HT1080 (cell line): ENCODE measurements around the gene NIPA2. TPM values are rescaled to one million over a fixed set of nuclear protein-coding genes. Genes with fewer than 3 reads are reported as not detected.
A peak's percentile ranks its signal among the peaks of the same experiment; 100 is the strongest.

Source experiments
- DNase-seq: peaks from one replicate; pipeline ENCODE4 v3.0.0-alpha.2; 2015; ENCODE audit warnings: low read depth
- total RNA-seq: library from RNA; depleted of rRNA; stranded (reverse); fragments of >200 nt; shearing (Covaris generic); gene quantifications from 2 replicates; pipeline ENCODE4 v1.2.3, GENCODE V29; 2014

Gene NIPA2
- total RNA-seq, 1 experiment from 2014 or later: 150 TPM

DNA sequence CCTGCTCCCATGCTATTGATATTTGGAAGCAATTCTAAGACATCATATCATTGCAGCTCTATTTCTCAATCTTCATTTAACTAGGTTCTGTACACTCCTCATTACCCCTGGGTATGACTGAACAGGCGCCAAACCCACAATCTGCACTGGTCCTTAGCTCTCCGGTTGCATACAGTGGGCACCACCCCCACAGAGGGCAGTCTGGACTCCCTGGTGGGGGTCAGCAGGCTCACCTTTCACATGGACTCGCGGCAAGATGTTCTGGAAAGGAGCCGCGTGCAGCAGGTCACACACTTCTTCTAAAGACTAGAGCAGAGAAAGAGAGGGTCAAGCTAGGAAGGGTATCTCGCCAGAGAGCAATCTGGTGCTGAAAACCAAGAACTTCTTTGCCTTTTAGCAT is 36.5 kb downstream of the NIPA2 start:
- DNase-seq: no peak

DNA sequence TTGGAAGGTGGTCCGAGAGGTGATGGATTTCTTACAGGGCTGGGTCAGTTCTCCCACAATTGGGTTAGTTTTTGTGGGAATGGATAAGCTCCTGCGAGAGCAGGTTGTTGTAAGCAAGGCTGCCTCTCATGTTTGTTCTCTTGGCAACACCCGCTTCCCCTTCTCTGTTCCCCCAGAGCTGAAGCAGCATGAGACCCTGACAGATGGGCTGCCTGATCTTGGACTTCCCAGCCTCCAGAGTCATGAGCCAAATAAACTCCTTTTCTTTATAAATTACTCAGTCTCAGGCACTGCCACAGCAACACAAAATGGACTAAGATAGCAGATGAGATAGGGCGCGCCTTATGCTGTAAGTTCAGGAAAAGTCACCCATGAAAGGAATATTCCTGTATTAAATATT is 38.7 kb downstream of the NIPA2 start:
- no peak for DNase-seq

DNA sequence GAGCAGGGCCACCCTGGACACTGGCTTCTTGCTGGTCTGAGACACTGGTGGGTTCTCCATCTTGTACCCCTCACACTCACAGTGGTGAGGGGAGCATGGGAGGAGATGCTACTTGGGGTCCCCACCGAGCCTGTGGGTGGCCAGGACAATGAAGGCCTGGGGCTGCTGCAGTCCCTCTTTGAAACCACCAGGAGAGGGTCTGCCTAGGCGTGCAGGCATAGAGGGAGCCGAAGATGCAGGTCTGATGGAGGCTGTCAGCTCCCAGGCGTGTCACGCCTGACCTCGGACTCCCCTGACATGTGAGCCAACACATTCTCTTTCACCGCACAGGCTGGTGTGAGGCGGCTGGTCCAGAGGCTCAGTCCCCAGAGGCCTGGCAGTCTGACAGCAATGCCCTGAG is 39.1 kb downstream of the NIPA2 start:
- no peak for DNase-seq

DNA sequence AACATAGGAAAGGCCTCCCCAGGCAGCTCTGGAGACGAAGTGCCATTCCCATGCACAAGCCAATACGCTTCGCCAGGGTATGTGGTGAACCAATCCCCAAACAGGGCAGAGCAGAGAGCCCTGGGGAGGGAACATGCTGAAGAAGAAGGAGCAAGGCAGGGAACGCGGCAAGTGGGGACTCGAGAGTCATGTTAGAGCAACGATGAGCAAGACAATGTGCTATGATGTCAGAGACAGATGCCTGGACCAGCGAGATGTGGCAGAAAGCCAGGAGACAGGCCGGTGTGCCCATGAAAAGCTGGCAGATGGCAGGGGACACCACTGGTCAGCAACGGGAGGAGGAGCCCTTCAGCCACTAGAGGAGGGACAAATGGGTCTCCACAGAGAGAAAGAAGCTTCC is 39.6 kb downstream of the NIPA2 start:
- DNase-seq: no peak

DNA sequence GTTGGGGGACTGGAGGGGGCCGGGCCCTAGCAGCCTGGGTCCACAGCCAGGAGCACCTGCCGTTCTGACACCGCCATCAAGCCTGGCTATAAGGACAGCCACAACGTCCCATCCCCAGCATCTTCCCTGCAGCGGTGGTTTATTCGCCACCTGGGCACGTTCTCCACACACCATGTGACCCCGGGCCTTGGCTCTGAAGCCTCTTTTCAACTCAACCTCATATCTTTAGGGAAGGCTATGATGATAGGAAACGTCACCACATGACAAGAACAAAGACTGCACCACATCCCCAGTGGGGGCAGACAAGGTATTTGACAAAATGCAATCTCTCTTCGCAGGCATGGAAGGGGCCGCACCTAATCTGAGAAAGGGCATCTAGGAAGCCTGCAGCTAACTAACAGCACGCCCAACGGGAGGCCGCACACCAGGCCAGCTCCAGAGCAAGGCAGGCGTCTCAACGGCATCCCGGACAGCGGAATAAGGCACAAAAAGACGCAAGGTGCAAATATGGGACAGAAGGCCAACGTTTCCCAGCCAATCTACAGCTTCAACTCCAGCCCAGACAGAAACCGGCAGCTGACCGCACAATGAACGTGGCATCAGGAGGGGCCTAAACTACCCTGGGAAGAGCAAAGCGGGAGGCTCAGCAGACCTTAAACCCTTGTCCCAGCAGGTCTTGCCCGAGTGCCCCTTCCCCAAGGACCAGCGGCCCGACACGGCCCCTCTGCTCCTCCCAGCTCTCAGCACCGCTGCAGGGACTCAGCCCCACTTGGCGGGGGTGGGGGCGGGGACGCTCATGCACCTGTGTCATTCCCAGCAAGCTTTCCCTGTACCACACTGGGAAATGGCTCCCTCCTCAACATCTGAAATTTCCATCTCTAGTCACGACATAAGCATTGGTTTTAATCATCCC is 41.9 kb downstream of the NIPA2 start:
- no peak for DNase-seq

DNA sequence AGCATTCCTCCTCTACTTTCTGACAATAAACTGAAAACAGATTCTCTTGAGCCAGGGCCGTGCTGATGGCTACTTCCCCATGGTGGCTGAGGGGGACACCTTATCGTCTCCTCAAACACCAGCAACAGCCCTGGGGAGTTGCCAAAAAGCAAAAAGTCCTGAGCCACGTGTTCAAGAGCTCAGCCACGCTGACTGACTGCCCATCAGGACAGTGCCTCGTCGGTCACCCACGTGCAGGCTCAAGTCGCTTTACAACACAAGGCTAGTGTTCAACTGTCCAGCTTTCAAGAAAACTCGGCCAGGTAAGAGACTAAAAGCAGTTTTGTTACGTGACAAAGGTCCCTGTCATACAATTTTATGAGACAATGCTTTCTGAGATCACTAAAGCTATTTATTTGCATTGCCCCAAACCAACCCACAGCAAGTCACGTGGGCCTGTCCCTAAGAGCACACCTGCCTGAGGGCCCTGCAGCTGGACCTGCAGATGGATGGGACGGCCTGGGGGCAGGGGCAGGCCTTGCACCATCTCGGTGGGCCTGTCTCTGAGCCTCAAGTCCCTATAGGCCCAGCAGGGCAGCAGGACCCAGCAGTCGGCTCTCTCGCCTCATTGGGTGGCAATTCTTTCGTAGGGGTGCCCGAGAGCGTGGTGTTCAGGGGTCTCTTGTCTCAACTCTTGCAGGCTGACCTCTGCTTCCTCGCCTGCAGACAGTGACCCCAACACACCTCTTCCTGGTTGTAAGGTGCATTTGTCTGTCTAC is 42.7 kb downstream of the NIPA2 start:
- no peak for DNase-seq

DNA sequence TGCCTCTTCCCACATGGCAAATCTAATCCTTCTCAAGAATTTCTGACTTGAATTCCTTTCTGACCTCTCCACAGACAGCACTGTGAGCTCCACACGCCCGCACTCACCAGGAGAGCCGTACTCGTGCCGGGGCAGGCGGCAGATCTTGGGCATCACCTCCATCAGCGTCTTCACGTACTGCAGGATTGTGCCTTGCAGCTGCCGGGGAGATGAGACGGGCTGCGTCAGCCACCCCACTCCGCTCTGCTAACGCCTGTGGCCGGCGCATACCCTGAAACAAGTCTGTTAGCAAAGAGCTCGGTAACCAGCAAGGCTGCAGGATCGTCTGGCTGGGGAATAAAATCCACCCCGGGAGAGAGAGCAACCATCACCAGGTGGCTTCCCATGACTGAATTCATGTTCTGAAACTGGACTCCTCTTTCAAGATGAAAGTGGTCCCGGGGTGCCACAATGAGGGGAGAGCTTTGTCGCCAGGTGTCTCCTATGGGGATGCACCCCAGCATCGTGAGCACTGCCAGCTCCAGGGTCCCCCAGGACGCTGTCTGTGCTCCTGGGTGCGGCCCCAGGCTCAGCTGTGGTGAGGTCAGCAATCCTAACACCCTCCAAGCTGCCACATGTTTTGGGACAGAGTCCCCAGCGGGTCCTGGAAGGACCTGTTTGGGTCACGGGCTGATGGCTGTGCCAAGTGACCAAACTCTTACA is 43.4 kb downstream of the NIPA2 start:
- no peak for DNase-seq

DNA sequence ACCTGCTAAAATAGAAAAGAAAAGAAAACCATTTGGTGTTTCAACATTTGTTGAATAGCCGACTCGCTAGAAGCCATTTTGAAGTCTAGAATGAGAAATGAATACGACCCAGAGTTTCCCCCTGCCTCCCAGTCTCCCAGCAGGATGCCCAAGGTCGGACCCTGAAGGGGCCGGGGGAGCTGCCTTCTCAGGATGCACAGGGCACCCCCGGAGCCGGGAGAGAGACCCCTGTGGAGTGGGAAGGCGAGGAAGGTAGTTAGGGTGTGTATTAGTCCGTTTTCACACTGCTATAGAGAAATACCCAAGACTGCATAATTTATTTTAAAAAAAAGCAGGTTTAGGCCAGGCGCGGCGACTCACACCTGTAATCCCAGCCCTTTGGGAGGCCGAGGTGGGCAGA is 44.7 kb downstream of the NIPA2 start:
- DNase-seq: no peak

DNA sequence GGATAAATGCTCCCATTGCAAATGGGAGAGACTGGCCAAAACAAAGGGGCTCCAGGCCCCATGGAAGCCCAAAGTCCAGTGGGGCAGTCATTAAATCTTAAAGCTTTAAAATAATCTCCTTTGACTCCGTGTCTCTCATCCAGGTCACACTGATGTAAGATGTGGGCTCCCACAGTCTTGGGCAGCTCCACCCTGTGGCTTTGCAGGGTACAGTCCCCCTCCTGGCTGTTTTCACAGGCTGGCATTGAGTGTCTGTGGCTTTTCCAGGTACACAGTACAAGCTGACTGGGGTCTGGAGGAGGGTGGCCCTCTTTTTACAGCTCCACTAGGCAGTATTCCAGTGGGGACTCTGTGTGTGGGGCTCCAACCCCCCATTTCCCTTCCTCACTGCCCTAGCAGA is 45.9 kb downstream of the NIPA2 start:
- DNase-seq: no peak

DNA sequence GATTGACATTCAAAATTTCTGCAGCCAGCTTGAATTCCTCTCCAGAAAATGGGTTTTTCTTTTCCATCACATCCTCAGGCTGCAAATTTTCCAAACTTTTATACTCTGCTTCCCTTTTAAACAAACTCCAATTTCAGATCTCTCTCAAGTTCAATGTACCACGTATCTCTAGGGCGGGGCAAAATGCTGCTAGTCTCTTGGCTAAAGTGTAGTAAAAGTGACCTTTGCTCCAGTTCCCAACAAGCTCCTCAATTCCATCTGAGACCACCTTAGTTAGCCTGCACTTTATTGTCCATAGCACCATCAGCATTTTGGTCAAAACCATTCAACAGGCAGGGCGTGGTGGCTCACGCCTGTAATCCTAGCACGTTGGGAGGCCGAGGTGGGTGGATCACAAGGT is 46.7 kb downstream of the NIPA2 start:
- no peak for DNase-seq

DNA sequence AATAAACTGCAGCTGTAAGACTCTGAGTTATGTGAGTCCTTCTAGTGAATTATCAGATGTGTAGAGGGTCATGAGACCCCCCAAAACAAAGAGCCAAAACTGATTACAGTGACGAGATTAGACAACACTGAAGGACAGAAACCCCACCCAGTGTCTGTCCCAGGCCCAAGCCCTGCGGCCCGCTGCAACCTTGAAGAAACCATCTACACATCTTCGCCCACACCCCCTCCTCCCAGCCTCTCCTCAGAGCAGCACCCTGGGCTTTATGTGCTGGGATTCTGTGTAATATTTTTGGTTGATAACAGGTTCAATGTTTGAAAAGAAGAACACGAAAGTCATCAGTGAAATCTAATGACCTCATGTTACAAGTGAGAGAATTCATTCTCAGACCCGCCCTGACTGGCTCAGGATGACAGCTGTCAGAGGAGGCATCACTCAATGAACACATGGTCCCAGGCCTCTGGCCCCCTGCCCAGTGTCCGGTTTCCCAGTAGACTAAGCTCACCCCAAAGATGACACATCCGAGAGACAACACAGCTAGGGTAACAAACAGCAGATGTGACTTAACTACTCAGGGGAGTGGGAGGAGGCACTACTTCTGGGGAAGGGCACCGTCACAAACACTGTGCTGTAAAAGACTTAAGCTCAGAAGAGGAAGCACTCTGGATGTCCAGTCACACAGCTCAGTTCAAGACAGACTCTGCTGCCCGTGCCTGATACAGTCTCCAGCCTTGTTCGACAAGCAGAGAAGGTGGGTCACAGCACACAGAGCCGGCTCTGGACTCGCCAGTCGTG is 48.9 kb downstream of the NIPA2 start:
- DNase-seq: peak; percentile 83

DNA sequence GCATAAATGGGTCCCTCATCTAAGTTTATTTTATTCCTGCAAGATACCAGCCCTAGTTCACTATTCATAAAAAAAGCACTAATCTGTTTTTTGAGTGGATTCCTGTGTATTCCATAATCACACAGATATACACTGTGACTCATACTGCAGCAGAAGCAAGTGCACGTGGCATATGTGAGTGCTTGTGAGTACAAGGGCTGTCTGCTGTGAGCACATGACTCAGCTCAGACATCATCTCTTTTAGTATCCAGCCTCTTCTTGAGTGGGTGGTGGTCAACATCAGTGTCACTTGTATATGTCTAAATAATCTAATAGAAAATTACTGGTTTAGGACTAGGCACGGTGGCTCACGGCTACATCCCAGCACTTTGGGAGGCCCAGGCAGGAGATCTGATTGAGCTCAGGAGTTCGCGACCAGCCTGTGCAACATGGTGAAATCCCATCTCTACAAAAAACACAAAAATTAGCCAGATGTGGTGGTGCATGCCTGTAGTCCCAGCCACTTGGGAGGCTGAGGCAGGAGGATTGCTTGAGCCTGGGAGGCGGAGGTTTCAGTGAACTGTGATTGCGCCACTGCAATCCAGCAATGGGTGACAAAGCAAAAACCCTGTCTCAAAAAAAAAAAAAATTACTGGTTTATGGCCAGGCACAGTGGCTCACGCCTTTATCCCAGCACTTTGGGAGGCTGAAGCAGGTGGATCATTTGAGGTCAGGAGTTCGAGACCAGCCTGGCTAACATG is 49.8 kb downstream of the NIPA2 start:
- peak; percentile 89 for DNase-seq

DNA sequence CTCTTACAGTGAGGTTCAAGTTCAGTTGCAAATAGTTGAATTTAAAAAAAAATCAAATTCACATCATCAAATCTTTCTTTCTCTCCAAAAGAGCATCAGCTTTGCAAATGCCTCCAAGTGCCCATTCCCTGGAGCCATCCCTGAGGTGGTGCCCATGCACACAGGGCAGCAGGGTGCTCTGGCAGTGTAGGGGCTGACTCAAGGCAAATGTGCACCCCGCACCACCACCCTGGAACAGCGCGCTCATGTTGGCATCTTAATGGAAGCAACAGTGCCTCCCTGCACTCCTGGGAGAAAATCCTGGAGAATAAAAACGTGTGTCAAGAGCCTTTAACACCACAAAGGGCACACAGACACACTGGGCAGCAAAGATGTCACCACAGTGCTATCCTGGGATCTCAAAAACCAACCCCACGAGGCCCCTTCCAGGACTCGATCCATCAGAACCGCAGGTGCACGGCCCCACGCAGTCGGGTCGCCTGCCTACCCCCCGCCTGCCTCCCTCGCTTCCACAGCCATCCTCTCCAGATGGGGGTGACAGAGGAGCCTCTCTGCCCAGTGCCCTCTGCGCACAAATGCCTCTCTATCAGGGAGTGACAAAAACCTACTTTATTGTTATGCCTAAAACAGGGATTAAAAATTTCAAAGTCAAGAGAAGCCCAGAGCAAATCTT is 50.8 kb downstream of the NIPA2 start:
- no peak for DNase-seq

DNA sequence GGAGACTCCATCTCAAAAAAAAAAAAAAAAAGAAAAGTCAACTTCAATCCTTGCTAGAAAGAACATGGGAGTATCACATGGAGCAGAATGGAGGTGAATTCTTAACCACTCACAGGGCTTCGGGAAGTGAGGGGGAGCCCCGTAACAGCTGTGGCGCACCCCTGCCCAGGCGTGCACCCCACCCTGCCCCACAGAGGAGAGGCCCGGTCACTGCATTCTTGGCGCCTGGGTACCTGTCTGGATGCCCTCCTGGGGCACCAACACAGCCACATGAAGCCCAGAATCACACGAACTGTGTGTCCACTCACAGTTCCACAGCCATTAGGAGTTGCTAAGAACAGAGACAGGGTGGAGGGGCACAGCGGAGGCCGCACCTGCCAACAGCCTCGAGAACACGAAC is 51.8 kb downstream of the NIPA2 start:
- DNase-seq: no peak

DNA sequence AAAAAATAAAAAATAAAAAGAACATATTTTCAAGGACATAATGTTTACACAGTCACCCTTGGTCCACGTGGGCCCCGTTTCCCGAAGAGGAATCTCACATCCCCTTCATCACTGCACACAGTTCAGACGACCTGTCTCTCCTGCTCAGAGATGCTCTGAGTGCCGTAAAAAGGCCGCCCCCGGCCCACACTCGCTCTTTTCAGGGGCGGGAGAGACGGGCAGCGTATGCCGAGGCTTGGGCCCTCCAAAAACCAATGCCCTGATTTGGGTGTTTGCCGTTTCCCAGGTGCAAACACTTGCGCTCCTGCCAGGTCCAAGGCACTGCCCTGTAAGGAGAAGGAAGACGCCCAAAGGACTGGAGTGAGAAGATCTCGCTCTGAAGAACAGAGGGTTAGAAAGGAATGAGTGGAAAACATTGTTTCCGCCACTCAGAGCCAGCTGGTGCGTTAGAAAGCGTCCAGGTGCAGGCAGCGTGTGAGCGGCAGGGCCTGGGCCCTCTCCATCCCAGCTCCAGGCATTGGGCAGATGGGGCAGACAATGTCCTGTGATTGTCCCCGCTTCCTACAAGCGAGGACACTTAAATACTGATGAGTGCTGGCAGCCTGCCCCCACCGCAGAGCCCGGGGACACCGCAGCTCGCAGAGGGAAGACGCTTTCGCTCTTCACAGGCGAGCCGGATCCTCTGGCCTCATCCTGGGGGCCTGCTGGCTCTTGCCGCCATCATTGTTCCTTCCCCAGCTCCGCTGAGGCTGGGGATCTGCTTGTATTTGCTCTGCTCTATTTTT is 53.2 kb downstream of the NIPA2 start:
- DNase-seq: no peak

DNA sequence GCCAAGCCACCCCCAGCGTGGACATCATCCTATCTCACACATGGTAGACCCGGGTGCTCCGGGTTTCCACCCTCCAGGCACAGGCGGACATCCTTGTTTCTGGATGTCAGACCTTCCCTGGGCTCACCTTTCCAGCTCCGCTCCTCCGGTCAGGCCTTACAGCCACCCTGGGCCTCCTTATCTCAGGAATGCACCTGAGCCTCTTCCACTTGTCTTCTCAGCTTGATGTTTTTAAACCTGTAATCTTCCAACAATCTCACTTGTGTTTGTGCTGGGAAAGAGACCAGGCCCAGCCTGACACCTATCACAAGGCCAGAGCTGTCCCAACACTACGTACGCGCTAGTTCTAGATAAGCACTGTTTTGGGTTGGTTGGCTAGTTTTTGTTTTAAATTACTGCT is 53.9 kb downstream of the NIPA2 start:
- no peak for DNase-seq

DNA sequence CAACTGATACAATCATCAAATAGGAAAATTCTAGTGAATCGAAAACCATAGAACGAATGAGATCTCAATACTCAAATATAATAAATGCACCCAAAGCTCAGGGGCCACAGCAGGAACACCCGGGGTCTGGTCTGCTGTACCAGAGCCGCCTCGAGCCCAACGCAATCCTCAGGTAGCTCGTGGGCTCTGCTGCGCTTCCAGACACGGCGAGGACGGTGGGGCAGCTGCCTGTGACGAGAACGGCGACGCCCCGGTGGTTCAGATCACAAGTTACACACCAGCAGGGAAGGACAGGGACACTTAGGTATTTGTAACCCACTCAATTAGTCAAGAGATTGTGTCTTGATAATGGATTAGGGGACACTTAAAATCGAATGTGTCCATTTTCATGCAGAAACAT is 54.6 kb downstream of the NIPA2 start:
- no peak for DNase-seq

DNA sequence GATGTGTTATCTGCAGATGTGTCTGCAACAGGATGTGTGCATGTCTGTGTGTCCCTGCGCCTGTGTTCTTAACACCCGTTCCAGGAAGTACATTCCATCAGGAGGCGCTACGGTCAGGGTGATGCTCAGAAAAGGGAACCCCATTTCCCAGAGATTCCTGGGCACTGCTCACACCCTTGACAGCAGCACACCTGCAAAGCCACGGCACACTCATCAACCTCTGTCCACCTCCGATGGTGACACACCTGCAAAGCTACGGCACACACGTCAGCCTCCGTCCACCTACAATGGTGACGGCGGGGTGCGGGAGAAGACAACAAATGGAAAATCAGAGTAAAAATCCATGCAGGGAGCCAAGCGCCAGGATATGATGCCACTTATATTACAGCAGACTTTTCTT is 55.4 kb downstream of the NIPA2 start:
- DNase-seq: no peak
